Sigmoid colon (tissue), 7 donors: Measurements from ENCODE around the gene VPS39. TPM values are rescaled to one million over a fixed set of nuclear protein-coding genes. Genes with fewer than 3 reads are reported as not detected.

Experiments
- DNase-seq: peaks from one replicate; pipeline ENCODE4 v3.0.0-alpha.2; 2019
- H3K27ac ChIP-seq, 4 donors: fragments of 200-600 bp; sonication (generic); one replicate each; pipeline ENCODE4 v1.5.1; 2016 to 2019; ENCODE audit warnings: mild to moderate bottlenecking in 1 of 4
- H3K27me3 ChIP-seq, 3 donors: fragments of 200-600 bp; sonication (generic); one replicate each; pipeline ENCODE4 v1.5.1; 2019; ENCODE audit warnings: mild to moderate bottlenecking in 1 of 3
- H3K36me3 ChIP-seq, 4 donors: fragments of 200-600 bp; sonication (generic); one replicate each; pipeline ENCODE4 v1.5.1; 2016 to 2019
- H3K4me1 ChIP-seq, 4 donors: fragments of 200-600 bp; sonication (generic); one replicate each; pipeline ENCODE4 v1.5.1; 2017 to 2019
- H3K4me3 ChIP-seq, 4 donors: fragments of 200-600 bp; sonication (generic); one replicate each; pipeline ENCODE4 v1.5.1; 2017 to 2019; ENCODE audit warnings: mild to moderate bottlenecking in 2 of 4, moderate library complexity in 1 of 4
- H3K9me3 ChIP-seq, 4 donors: fragments of 200-600 bp in 3 of 4; sonication (generic) in 3 of 4; one replicate each; pipeline versions ENCODE4 v1.5.1 to v1.6.1; 2013 to 2019
- EP300 ChIP-seq, 4 donors: sonication (generic); formaldehyde crosslinking; IDR thresholded peaks; one replicate each; pipeline ENCODE4 v1.6.1; 2017; ENCODE audit warnings: antibody characterized with exemption in 4 of 4
- POLR2A ChIP-seq, 2 donors: fragments of 450-650 bp; IDR thresholded peaks; one replicate each; pipeline ENCODE4 v1.6.1; 2016; ENCODE audit warnings: antibody characterized with exemption in 2 of 2, mild to moderate bottlenecking in 2 of 2, moderate library complexity in 2 of 2
- POLR2AphosphoS5 ChIP-seq, 4 donors: sonication (generic); formaldehyde crosslinking; IDR thresholded peaks; one replicate each; pipeline ENCODE4 v1.6.1; 2017; ENCODE audit warnings: antibody characterized with exemption in 4 of 4
- WGBS, 2 donors: extraction: QIAGEN DNeasy Blood & Tissue Kit; methylation state at CpG; one replicate each; pipeline ENCODE4 v1.1.7; 2013; 5-methylcytosine and 5-hydroxymethylcytosine counted together
- intact Hi-C: fragments of 100-400 bp; cut with DNase I; formaldehyde crosslinking; loops from one replicate; pipeline ENCODE4 v1.15.1; 2023
- polyA plus RNA-seq, 3 donors: library from polyadenylated mRNA; stranded (reverse); fragments of 200-250 nt; gene quantifications; one replicate each; pipeline ENCODE4 v1.2.3, GENCODE V29; 2013
- total RNA-seq, 4 donors: library from RNA; depleted of rRNA; stranded (reverse); fragments of >200 nt; gene quantifications; one replicate each; pipeline ENCODE4 v1.1.0, GENCODE V29; 2016
- TF ChIP-seq, protein P1 (sequence below), 4 experiments: fragments of 450-650 bp in 3 of 4; fragments of 200-600 bp in 1 of 4; IDR thresholded peaks; one replicate each; pipeline ENCODE4 v1.5.1; 2016 to 2019; ENCODE audit warnings: antibody characterized with exemption in 4 of 4, mild to moderate bottlenecking in 3 of 4, moderate library complexity in 2 of 4
- donor health status: healthy with polysubstance abuse.
- donor health status: Bipolar disorder and iron deficiency.
- donor health status: healthy.

VPS39 gene
- total and polyA plus RNA-seq, 7 donors, result 16.2 to 186 (median 70.3) TPM

DNA sequence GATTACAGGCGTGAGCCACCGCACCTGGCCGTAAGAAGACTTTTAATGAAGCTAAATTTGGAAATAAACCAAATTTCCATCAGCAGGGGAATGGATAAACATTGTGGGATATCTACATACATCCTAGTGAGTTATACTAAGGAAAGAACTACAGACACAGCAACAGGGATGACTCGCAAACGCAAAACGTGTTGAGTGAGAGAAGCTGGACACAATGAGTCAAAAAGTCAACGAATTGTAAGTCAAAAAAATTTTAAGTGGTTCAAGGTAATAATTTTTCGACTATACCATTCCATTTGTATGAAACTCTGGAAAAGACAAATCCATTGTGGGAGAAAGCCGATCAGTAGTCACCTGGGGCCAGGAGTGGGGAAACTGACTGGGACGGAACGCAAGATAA, 71.6 kb downstream of the VPS39 start:
- peak; percentile 6 for DNase-seq
- TF ChIP-seq, protein P1, sequence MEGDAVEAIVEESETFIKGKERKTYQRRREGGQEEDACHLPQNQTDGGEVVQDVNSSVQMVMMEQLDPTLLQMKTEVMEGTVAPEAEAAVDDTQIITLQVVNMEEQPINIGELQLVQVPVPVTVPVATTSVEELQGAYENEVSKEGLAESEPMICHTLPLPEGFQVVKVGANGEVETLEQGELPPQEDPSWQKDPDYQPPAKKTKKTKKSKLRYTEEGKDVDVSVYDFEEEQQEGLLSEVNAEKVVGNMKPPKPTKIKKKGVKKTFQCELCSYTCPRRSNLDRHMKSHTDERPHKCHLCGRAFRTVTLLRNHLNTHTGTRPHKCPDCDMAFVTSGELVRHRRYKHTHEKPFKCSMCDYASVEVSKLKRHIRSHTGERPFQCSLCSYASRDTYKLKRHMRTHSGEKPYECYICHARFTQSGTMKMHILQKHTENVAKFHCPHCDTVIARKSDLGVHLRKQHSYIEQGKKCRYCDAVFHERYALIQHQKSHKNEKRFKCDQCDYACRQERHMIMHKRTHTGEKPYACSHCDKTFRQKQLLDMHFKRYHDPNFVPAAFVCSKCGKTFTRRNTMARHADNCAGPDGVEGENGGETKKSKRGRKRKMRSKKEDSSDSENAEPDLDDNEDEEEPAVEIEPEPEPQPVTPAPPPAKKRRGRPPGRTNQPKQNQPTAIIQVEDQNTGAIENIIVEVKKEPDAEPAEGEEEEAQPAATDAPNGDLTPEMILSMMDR (IDR thresholded peaks at IDR 0.05), result no peak
- no peak for TF ChIP-seq EP300 (IDR thresholded peaks at IDR 0.05)
- no peak for TF ChIP-seq POLR2AphosphoS5 (IDR thresholded peaks at IDR 0.05)
- TF ChIP-seq POLR2A (IDR thresholded peaks at IDR 0.05), result no peak
- no peaks in the 10 kb centered on the region for H3K4me1 ChIP-seq
- no peak overlapping the region for H3K4me3 ChIP-seq
- no peaks in the 10 kb centered on the region for H3K27me3 ChIP-seq
- intact Hi-C loops, result no loop called here
- H3K36me3 ChIP-seq, result no peaks in the 10 kb centered on the region
- no peaks in the 10 kb centered on the region for H3K9me3 ChIP-seq
- WGBS, 2 donors, result 93% methylated on average over 11 of the region's 11 CpGs
- no peak overlapping the region for H3K27ac ChIP-seq

DNA sequence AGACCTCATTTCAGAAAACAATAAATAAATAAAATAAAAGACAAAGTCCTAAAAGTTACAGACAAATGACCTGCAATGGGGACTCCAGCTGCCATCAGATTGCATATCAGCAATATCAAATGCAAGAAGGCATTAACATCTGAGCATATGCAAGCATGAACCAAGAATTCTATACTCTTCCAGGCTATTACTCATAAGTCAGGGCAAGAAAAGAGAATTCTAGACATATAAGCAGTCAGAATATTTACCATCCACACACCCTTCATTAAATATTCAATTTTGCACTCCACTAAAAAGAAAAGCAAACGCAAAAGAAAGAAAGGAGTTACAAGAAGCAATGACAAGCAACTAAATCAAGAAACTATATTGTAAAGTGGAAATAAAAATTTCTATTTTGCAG, 72.8 kb downstream of the VPS39 start:
- DNase-seq, result no peak
- no peaks in the 10 kb centered on the region for H3K4me1 ChIP-seq
- WGBS, 2 donors, result 86 to 98% methylated on average over 1 of the region's 1 CpG
- no peak overlapping the region for H3K27ac ChIP-seq
- H3K9me3 ChIP-seq, result no peaks in the 10 kb centered on the region
- TF ChIP-seq, protein P1 (IDR thresholded peaks at IDR 0.05), result no peak
- no peak for TF ChIP-seq EP300 (IDR thresholded peaks at IDR 0.05)
- no peak for TF ChIP-seq POLR2A (IDR thresholded peaks at IDR 0.05)
- TF ChIP-seq POLR2AphosphoS5 (IDR thresholded peaks at IDR 0.05), result no peak
- H3K27me3 ChIP-seq, result peaks cover 0 to 3% (median 0%) of the 10 kb centered on the region in 3 donors
- H3K4me3 ChIP-seq, result no peak overlapping the region
- intact Hi-C loops, result no loop called here
- H3K36me3 ChIP-seq, result no peaks in the 10 kb centered on the region

DNA sequence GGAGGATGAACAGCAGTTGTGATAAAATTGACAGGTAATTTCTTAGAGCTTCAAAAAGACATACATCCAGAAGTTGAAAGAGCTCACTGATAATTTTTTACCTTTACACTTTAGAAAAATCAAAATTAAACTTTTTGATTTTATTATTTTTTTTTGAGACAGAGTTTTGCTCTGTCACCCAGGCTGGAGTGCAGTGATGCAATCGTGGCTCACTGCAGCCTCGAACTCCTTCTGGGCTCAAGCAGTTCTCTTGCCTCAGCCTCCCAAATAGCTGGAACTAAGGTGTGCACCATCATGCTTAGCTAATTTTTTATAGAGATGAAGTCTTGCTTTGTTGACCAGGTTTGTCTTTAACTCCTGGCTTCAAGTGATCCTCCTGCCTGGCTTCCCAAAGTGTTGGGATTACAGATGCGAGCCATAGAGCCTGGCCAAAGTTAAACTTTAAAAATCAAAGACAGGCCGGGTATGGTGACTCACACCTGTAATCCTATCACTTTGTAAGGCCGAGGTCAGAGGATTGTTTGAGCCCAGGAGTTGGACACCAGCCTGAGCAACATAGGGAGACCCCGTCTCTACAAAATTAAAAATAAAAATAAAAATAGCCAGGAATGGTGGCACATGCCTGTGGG, 73.4 kb downstream of the VPS39 start:
- H3K36me3 ChIP-seq, result no peaks in the 10 kb centered on the region
- no peak overlapping the region for H3K4me3 ChIP-seq
- no peaks in the 10 kb centered on the region for H3K4me1 ChIP-seq
- H3K9me3 ChIP-seq, result no peaks in the 10 kb centered on the region
- WGBS, 2 donors, result 69 to 83% methylated on average over 6 of the region's 6 CpGs
- TF ChIP-seq EP300 (IDR thresholded peaks at IDR 0.05), result no peak
- TF ChIP-seq, protein P1 (IDR thresholded peaks at IDR 0.05), result no peak
- TF ChIP-seq POLR2AphosphoS5 (IDR thresholded peaks at IDR 0.05), result no peak
- no peak for TF ChIP-seq POLR2A (IDR thresholded peaks at IDR 0.05)
- H3K27ac ChIP-seq, result no peak overlapping the region
- peaks cover 0 to 3% (median 0%) of the 10 kb centered on the region in 3 donors for H3K27me3 ChIP-seq
- intact Hi-C loops, result no loop called here
- DNase-seq, result peak; percentile 4

DNA sequence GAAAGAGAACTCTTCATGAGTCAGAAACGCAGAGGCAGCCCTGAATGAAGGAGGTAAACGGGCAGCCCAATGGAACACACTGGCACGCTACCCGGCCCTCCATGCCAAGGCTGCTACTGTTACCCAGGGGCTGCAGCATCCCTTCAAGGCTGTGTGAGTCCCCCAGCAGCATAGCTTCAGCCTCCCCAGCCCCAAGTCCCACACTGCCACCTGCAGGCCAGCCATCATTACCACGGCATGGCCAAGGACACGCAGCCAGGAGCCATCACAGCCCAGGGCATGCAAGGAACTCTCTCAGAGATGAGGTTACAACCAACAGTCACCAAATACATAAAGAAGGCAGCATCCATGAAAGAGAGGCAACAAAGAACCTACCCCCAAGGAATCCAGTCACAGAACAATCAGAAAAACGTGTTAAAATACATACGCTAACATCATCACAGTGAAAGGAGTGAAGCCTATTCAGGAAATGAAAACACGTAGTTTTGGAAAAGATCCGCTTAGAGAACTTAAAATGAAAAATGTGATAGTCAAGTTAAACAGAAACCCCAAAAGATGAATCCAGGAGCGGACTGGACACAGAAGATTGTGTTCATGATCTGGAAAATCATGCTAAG, 74.1 kb downstream of the VPS39 start:
- intact Hi-C loops, result no loop called here
- H3K27me3 ChIP-seq, result peaks cover 0 to 3% (median 0%) of the 10 kb centered on the region in 3 donors
- H3K4me1 ChIP-seq, result no peaks in the 10 kb centered on the region
- TF ChIP-seq EP300 (IDR thresholded peaks at IDR 0.05) (no peak), POLR2A (IDR thresholded peaks at IDR 0.05) (no peak), POLR2AphosphoS5 (IDR thresholded peaks at IDR 0.05) (no peak)
- TF ChIP-seq, protein P1 (IDR thresholded peaks at IDR 0.05), result peak in 1 of 4 experiments; percentile 42
- H3K36me3 ChIP-seq, result no peaks in the 10 kb centered on the region
- H3K27ac ChIP-seq, result no peak overlapping the region
- no peaks in the 10 kb centered on the region for H3K9me3 ChIP-seq
- H3K4me3 ChIP-seq, result no peak overlapping the region
- peak; percentile 14 for DNase-seq
- 68 to 73% methylated on average over 11 of the region's 11 CpGs for WGBS, 2 donors
